BE2C (cell line): ENCODE results near the gene FOXL3. TPM values are rescaled to one million over a fixed set of nuclear protein-coding genes. Genes with fewer than 3 reads are reported as not detected.
"Not testable (repeated sequence)": the region's sequence is repeated elsewhere in the genome, so short reads cannot be mapped to it uniquely, and the experiment has no call there.

Experiments
- DNase-seq: peaks from one replicate; pipeline ENCODE4 v3.0.0-alpha.2; 2020
- H3K27me3 ChIP-seq: fragments of 250-450 bp; sonication (Bioruptor Pico); 2 replicates; pipeline ENCODE4 v1.5.1; 2020; ENCODE audit warnings: mild to moderate bottlenecking
- H3K36me3 ChIP-seq: fragments of 250-450 bp; sonication (Bioruptor Pico); 2 replicates; pipeline ENCODE4 v1.5.1; 2020; ENCODE audit warnings: mild to moderate bottlenecking
- H3K4me1 ChIP-seq: fragments of 250-450 bp; sonication (Bioruptor Pico); 2 replicates; pipeline ENCODE4 v1.5.1; 2020
- H3K4me3 ChIP-seq: 2 replicates; pipeline ENCODE4 v1.5.1; 2011; ENCODE audit warnings: low read depth, low read length
- H3K9me3 ChIP-seq: fragments of 250-450 bp; sonication (Bioruptor Pico); 2 replicates; pipeline ENCODE4 v1.5.1; 2020
- CTCF ChIP-seq: IDR thresholded peaks from 2 replicates; pipeline ENCODE4 v1.5.1; 2012; ENCODE audit warnings: mild to moderate bottlenecking, low read depth, low read length
- polyA plus RNA-seq: library from polyadenylated mRNA; unstranded; fragments of >200 nt; gene quantifications from one replicate; pipeline ENCODE4 v1.2.1, GENCODE V29; 2012; ENCODE audit warnings: low read depth, missing spikeins; ENCODE audit not compliant: insufficient read length, insufficient read depth

Gene FOXL3
- not detected for polyA plus RNA-seq

- Histone ChIP-seq H3K9me3 (no peaks in the 10 kb centered on the region), H3K27me3 (peaks cover 73% of the 10 kb centered on the region), H3K36me3 (no peaks in the 10 kb centered on the region), H3K4me1 (no peaks in the 10 kb centered on the region), H3K4me3 (no peak within 1 kb of the TSS)
- no peak for TF ChIP-seq CTCF
- no peak for DNase-seq
Measured at GRCh38 chr7:289756-290553, at the start of gene FOXL3. FOXL3 (plus strand) TSS chr7:290170; CDS start chr7:290170, 0 bp downstream.

GRCh38 chr7:240887-241421 is 49.0 kb upstream of the FOXL3 start:
- no peaks in the 10 kb centered on the region for H3K4me1 ChIP-seq
- DNase-seq, result no peak

GRCh38 chr7:241513-241912 is 48.5 kb upstream of the FOXL3 start:
- Histone ChIP-seq H3K4me3 (no peak overlapping the region), H3K4me1 (no peaks in the 10 kb centered on the region), H3K9me3 (peaks cover 7% of the 10 kb centered on the region; the same call in 1 of the 2 replicates), H3K36me3 (no peaks in the 10 kb centered on the region), H3K27me3 (no peaks in the 10 kb centered on the region)
- TF ChIP-seq CTCF, result no peak
- no peak for DNase-seq

More at GRCh38 chr7:240887-241421, 49.0 kb upstream of the FOXL3 start:
- no peaks in the 10 kb centered on the region for H3K36me3 ChIP-seq
- TF ChIP-seq CTCF, result no peak
- no peak overlapping the region for H3K4me3 ChIP-seq
- H3K9me3 ChIP-seq, result peaks cover 7% of the 10 kb centered on the region; the same call in 1 of the 2 replicates
- no peaks in the 10 kb centered on the region for H3K27me3 ChIP-seq

- not testable (repeated sequence) for H3K36me3 ChIP-seq, H3K4me1 ChIP-seq, H3K9me3 ChIP-seq, H3K4me3 ChIP-seq, H3K27me3 ChIP-seq, DNase-seq
Measured at GRCh38 chr7:242826-243579, 47.0 kb upstream of the FOXL3 start.

GRCh38 chr7:243580-243978 is 46.4 kb upstream of the FOXL3 start:
- H3K4me3 ChIP-seq, DNase-seq, H3K9me3 ChIP-seq, H3K27me3 ChIP-seq, H3K4me1 ChIP-seq, H3K36me3 ChIP-seq: not testable (repeated sequence)

GRCh38 chr7:244974-245373 is 45.0 kb upstream of the FOXL3 start:
- Histone ChIP-seq H3K4me1 (no peaks in the 10 kb centered on the region), H3K9me3 (no peaks in the 10 kb centered on the region; the same call in 1 of the 2 replicates), H3K27me3 (no peaks in the 10 kb centered on the region), H3K36me3 (no peaks in the 10 kb centered on the region), H3K4me3 (no peak overlapping the region)
- TF ChIP-seq CTCF, result no peak
- DNase-seq, result no peak
